ENCODE data around the gene KCNN3.

KCNN3 gene

DNA sequence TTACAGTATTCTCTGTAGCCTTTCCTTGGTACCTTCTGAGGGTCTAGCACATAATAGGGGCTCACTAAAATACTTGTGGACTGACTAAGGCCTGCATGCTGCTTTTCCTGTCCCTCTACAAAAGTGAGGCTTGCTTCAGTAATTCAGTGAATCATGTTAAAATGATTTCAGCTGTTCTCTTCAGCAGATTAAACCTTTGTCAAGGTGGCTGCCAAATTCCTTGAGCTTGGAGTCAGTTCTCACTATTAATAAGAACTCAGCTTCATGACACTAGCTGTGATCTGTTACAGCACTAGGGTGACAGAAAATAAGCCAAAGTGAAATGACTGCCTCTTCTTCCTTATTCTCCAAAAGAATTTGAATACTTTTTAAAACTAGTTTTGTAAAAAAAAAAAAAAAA, 128.8 kb downstream of the KCNN3 start:
- no peak for DNase-seq (ENCODE audit: low read depth in 1 of 2, low spot score in 1 of 2)
- TF ChIP-seq SPI1 (IDR thresholded peaks at IDR 0.05; ENCODE audit: borderline replicate concordance, low read depth) = no peak
- TF ChIP-seq, protein P1, sequence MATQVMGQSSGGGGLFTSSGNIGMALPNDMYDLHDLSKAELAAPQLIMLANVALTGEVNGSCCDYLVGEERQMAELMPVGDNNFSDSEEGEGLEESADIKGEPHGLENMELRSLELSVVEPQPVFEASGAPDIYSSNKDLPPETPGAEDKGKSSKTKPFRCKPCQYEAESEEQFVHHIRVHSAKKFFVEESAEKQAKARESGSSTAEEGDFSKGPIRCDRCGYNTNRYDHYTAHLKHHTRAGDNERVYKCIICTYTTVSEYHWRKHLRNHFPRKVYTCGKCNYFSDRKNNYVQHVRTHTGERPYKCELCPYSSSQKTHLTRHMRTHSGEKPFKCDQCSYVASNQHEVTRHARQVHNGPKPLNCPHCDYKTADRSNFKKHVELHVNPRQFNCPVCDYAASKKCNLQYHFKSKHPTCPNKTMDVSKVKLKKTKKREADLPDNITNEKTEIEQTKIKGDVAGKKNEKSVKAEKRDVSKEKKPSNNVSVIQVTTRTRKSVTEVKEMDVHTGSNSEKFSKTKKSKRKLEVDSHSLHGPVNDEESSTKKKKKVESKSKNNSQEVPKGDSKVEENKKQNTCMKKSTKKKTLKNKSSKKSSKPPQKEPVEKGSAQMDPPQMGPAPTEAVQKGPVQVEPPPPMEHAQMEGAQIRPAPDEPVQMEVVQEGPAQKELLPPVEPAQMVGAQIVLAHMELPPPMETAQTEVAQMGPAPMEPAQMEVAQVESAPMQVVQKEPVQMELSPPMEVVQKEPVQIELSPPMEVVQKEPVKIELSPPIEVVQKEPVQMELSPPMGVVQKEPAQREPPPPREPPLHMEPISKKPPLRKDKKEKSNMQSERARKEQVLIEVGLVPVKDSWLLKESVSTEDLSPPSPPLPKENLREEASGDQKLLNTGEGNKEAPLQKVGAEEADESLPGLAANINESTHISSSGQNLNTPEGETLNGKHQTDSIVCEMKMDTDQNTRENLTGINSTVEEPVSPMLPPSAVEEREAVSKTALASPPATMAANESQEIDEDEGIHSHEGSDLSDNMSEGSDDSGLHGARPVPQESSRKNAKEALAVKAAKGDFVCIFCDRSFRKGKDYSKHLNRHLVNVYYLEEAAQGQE (IDR thresholded peaks at IDR 0.05; ENCODE audit: insufficient replicate concordance, low read depth) = no peak
- TF ChIP-seq, protein P2, sequence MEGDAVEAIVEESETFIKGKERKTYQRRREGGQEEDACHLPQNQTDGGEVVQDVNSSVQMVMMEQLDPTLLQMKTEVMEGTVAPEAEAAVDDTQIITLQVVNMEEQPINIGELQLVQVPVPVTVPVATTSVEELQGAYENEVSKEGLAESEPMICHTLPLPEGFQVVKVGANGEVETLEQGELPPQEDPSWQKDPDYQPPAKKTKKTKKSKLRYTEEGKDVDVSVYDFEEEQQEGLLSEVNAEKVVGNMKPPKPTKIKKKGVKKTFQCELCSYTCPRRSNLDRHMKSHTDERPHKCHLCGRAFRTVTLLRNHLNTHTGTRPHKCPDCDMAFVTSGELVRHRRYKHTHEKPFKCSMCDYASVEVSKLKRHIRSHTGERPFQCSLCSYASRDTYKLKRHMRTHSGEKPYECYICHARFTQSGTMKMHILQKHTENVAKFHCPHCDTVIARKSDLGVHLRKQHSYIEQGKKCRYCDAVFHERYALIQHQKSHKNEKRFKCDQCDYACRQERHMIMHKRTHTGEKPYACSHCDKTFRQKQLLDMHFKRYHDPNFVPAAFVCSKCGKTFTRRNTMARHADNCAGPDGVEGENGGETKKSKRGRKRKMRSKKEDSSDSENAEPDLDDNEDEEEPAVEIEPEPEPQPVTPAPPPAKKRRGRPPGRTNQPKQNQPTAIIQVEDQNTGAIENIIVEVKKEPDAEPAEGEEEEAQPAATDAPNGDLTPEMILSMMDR (IDR thresholded peaks at IDR 0.05; ENCODE audit: insufficient read depth, low read length) = no peak
- TF ChIP-seq POLR2AphosphoS5 (IDR thresholded peaks at IDR 0.05; ENCODE audit: low read depth) = no peak
- TF ChIP-seq GABPA (IDR thresholded peaks at IDR 0.05; ENCODE audit: low read depth) = no peak
- Histone ChIP-seq H3K27me3 (ENCODE audit: insufficient read depth, poor library complexity, severe bottlenecking) (peaks cover 2% of the 10 kb centered on the region), H3K27ac (replicated peaks) (no peak overlapping the region), H3K4me3 (replicated peaks; ENCODE audit: insufficient read depth, low read length) (no peak overlapping the region)

DNA sequence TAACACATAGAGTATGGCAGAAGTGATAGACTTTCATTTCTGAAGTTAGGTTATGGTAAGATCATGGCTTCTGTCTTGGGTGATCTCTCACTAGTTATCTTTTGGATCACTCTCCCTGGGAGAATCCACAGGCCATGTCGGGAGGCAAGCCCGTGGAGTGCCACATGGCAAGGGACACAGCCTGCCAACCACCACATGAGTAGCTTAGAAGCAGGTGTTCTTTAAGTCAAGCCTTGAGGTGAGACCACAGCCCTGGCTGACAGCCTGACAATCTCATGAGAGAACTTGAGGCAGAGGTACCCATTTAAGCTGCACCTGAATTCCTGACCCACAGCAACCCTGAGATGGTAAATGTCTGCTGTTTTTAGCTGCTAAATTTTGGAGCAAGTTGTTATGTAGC, 130.4 kb downstream of the KCNN3 start:
- H3K27me3 ChIP-seq (ENCODE audit: insufficient read depth, poor library complexity, severe bottlenecking) = peaks cover 2% of the 10 kb centered on the region
- no peak for TF ChIP-seq SPI1 (IDR thresholded peaks at IDR 0.05; ENCODE audit: borderline replicate concordance, low read depth)
- no peak for TF ChIP-seq POLR2AphosphoS5 (IDR thresholded peaks at IDR 0.05; ENCODE audit: low read depth)
- TF ChIP-seq, protein P2 (IDR thresholded peaks at IDR 0.05; ENCODE audit: insufficient read depth, low read length) = no peak
- TF ChIP-seq, protein P1 (IDR thresholded peaks at IDR 0.05; ENCODE audit: insufficient replicate concordance, low read depth) = no peak
- TF ChIP-seq GABPA (IDR thresholded peaks at IDR 0.05; ENCODE audit: low read depth) = no peak
- H3K27ac ChIP-seq (replicated peaks) = no peak overlapping the region
- DNase-seq (ENCODE audit: low read depth in 1 of 2, low spot score in 1 of 2) = no peak
- no peak overlapping the region for H3K4me3 ChIP-seq (replicated peaks; ENCODE audit: insufficient read depth, low read length)

DNA sequence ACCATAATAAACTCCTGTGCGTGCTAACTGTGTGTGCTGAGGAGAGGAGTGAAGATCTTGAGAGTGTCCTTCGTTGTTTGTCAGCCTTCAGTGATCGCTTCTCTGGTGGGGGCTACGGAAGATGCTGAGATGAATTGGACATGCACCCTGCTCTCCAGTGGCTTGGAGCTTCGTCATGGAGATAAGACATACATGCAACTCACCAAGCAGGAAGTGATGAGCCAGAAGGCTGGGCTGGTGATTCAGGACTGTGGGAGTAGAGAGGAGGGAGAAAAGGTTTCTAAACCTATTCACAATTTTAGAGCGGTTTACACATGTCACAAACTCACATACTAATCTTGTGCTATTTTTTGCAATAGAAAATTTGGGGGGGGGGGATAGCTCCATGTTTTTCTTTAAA, 133.2 kb downstream of the KCNN3 start:
- peaks cover 2% of the 10 kb centered on the region for H3K27me3 ChIP-seq (ENCODE audit: insufficient read depth, poor library complexity, severe bottlenecking)
- H3K4me3 ChIP-seq (replicated peaks; ENCODE audit: insufficient read depth, low read length) = no peak overlapping the region
- no peak overlapping the region for H3K27ac ChIP-seq (replicated peaks)
- TF ChIP-seq, protein P2 (IDR thresholded peaks at IDR 0.05; ENCODE audit: insufficient read depth, low read length) = no peak
- TF ChIP-seq SPI1 (IDR thresholded peaks at IDR 0.05; ENCODE audit: borderline replicate concordance, low read depth) = no peak
- TF ChIP-seq, protein P1 (IDR thresholded peaks at IDR 0.05; ENCODE audit: insufficient replicate concordance, low read depth) = no peak
- no peak for TF ChIP-seq POLR2AphosphoS5 (IDR thresholded peaks at IDR 0.05; ENCODE audit: low read depth)
- no peak for TF ChIP-seq GABPA (IDR thresholded peaks at IDR 0.05; ENCODE audit: low read depth)
- peak in 1 of 2 experiments; percentile 19 for DNase-seq (ENCODE audit: low read depth in 1 of 2, low spot score in 1 of 2)
